Pulmonary artery endothelial cell (primary cell): ENCODE measurements around the gene GID4. TPM values are rescaled to one million over a fixed set of nuclear protein-coding genes. Genes with fewer than 3 reads are reported as not detected.

Source experiments
- DNase-seq: peaks from one replicate; pipeline ENCODE4 v3.0.0-alpha.2; 2011; ENCODE audit warnings: low read depth, low spot score
- total RNA-seq: library from RNA; depleted of rRNA; stranded (reverse); fragments of >200 nt; gene quantifications from 2 replicates; pipeline ENCODE4 v1.2.3, GENCODE V29; 2014

Gene GID4
- total RNA-seq, 1 donor from 2014 or later = 6.1 TPM

- DNase-seq = no peak
Measured at GRCh38 chr17:18099516-18099915, 60.3 kb downstream of the GID4 start.

GRCh38 chr17:18100616-18101015 is 61.4 kb downstream of the GID4 start:
- DNase-seq = no peak

GRCh38 chr17:18101828-18102227 is 62.6 kb downstream of the GID4 start:
- DNase-seq = no peak

- no peak for DNase-seq
Measured at GRCh38 chr17:18102640-18103039, 63.4 kb downstream of the GID4 start.

- no peak for DNase-seq
Measured at GRCh38 chr17:18105027-18105426, 65.8 kb downstream of the GID4 start.

GRCh38 chr17:18105595-18105994 is 66.4 kb downstream of the GID4 start:
- DNase-seq = no peak

- DNase-seq = no peak
Measured at GRCh38 chr17:18106211-18106610, 67.0 kb downstream of the GID4 start.

GRCh38 chr17:18107061-18107790 is 68.0 kb downstream of the GID4 start:
- no peak for DNase-seq

- DNase-seq = no peak
Measured at GRCh38 chr17:18107971-18108370, 68.8 kb downstream of the GID4 start.

GRCh38 chr17:18108401-18109312 is 69.4 kb downstream of the GID4 start, which contains the start of gene MYO15A:
Gene MYO15A (plus strand): TSS chr17:18108756. CDS start chr17:18118801, 10,045 bp downstream.
- DNase-seq = no peak

- DNase-seq = no peak
Measured at GRCh38 chr17:18109935-18110485, 70.8 kb downstream of the GID4 start.

GRCh38 chr17:18110636-18111145 is 71.5 kb downstream of the GID4 start:
- no peak for DNase-seq

GRCh38 chr17:18111330-18111971 is 72.2 kb downstream of the GID4 start:
- no peak for DNase-seq

- no peak for DNase-seq
Measured at GRCh38 chr17:18115517-18115916, 76.3 kb downstream of the GID4 start.

- no peak for DNase-seq
Measured at GRCh38 chr17:18116078-18116477, 76.9 kb downstream of the GID4 start.

GRCh38 chr17:18117533-18117932 is 78.3 kb downstream of the GID4 start:
- DNase-seq = no peak

Other genes with a start within 250 kb of the GID4 start
- gene SREBF1, start 202.4 kb upstream of the GID4 start, total RNA-seq = 19.8 and 34.3 TPM in 2 replicates
- 14.3 and 19.8 TPM in 2 replicates for gene TOM1L2, start 67.0 kb upstream of the GID4 start, total RNA-seq
- 1.1 TPM in 2 replicates for gene DRC3, start 66.5 kb upstream of the GID4 start, total RNA-seq
- gene ATPAF2, start 240 bp upstream of the GID4 start, total RNA-seq = 21.2 and 23.3 TPM in 2 replicates
- 38.1 and 49.3 TPM in 2 replicates for gene DRG2, start 48.5 kb downstream of the GID4 start, total RNA-seq
- gene MYO15A, start 69.3 kb downstream of the GID4 start, total RNA-seq = 0.07 and 0.20 TPM in 2 replicates
- 97.3 and 132 TPM in 2 replicates for gene ALKBH5, start 144.4 kb downstream of the GID4 start, total RNA-seq
- gene LLGL1, start 186.2 kb downstream of the GID4 start, total RNA-seq = 35.4 and 36.4 TPM in 2 replicates
- gene FLII, start 219.3 kb downstream of the GID4 start, total RNA-seq = 515 and 631 TPM in 2 replicates
- gene MIEF2, start 221.3 kb downstream of the GID4 start, total RNA-seq = 10.6 and 16.7 TPM in 2 replicates